Measurements from ENCODE around the gene MPRIP.
"Not testable (repeated sequence)": the region's sequence is repeated elsewhere in the genome, so short reads cannot be mapped to it uniquely, and the experiment has no call there.

The MPRIP gene

GRCh38 chr17:17128476-17129075 is 86.3 kb downstream of the MPRIP start:
- DNase-seq (ENCODE audit: low read depth): no peak

GRCh38 chr17:17129466-17129865 is 87.2 kb downstream of the MPRIP start:
- DNase-seq (ENCODE audit: low read depth): no peak

GRCh38 chr17:17130077-17130844 is 88.0 kb downstream of the MPRIP start:
- DNase-seq (ENCODE audit: low read depth): no peak

GRCh38 chr17:17131839-17132238 is 89.6 kb downstream of the MPRIP start:
- no peak for DNase-seq (ENCODE audit: low read depth)

- no peak for DNase-seq (ENCODE audit: low read depth)
Measured at GRCh38 chr17:17132746-17133145, 90.5 kb downstream of the MPRIP start.

GRCh38 chr17:17134051-17134956 is 92.0 kb downstream of the MPRIP start:
- DNase-seq (ENCODE audit: low read depth): no peak

GRCh38 chr17:17134957-17135333 is 92.7 kb downstream of the MPRIP start:
- no peak for DNase-seq (ENCODE audit: low read depth)

- not testable (repeated sequence) for DNase-seq (ENCODE audit: low read depth)
Measured at GRCh38 chr17:17136221-17136620, 94.0 kb downstream of the MPRIP start.

GRCh38 chr17:17137731-17138585 is 95.7 kb downstream of the MPRIP start:
- no peak for DNase-seq (ENCODE audit: low read depth)

GRCh38 chr17:17139972-17140589 is 97.8 kb downstream of the MPRIP start:
- DNase-seq (ENCODE audit: low read depth): no peak

- no peak for DNase-seq (ENCODE audit: low read depth)
Measured at GRCh38 chr17:17140590-17140980, 98.3 kb downstream of the MPRIP start.

GRCh38 chr17:17141279-17141678 is 99.0 kb downstream of the MPRIP start:
- DNase-seq (ENCODE audit: low read depth): no peak

GRCh38 chr17:17141860-17142552 is 99.7 kb downstream of the MPRIP start:
- DNase-seq (ENCODE audit: low read depth): peak; percentile 49

GRCh38 chr17:17142556-17142955 is 100.3 kb downstream of the MPRIP start:
- DNase-seq (ENCODE audit: low read depth): no peak

- DNase-seq (ENCODE audit: low read depth): no peak
Measured at GRCh38 chr17:17143501-17143900, 101.2 kb downstream of the MPRIP start.

GRCh38 chr17:17144061-17144460 is 101.8 kb downstream of the MPRIP start:
- no peak for DNase-seq (ENCODE audit: low read depth)

GRCh38 chr17:17144916-17145665 is 102.8 kb downstream of the MPRIP start:
- DNase-seq (ENCODE audit: low read depth): no peak

- DNase-seq (ENCODE audit: low read depth): no peak
Measured at GRCh38 chr17:17146786-17147406, 104.6 kb downstream of the MPRIP start.

GRCh38 chr17:17147821-17148220 is 105.6 kb downstream of the MPRIP start:
- no peak for DNase-seq (ENCODE audit: low read depth)
